ENCODE measurements around the gene EBI3.
"Not testable (repeated sequence)": the region's sequence is repeated elsewhere in the genome, so short reads cannot be mapped to it uniquely, and the experiment has no call there.

EBI3 gene

DNA sequence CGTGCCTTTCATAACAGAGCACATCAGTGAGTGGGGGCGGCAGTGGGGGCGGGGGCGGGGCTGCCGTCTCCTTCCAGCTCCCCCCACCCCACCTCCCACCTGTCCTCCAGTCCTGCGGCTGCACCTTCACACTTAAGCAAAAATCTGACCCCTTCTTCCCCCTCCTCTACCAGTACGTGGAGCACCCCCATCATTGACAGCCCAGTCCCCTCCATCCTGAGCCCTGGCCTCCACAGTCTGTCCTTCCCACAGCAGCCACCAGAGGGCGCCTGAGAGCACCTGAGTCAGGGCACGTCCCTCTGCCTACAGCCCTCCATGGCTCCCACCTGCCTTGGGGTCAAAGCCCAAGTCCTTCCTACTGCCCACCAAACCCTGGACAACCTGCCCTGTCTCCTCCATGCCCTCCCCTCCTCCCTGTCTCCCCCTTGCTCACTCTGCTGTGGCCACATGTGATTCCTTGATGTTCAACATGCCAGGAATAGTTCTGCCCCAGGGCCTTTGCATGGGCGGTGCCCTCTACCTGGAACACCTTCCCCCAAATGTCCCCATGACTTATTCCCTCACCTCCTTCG, 4.0 kb downstream of the EBI3 start:
- DNase-seq (ENCODE audit: low read depth in 1 of 2, low spot score in 1 of 2) = peak; percentile 50 to 52

DNA sequence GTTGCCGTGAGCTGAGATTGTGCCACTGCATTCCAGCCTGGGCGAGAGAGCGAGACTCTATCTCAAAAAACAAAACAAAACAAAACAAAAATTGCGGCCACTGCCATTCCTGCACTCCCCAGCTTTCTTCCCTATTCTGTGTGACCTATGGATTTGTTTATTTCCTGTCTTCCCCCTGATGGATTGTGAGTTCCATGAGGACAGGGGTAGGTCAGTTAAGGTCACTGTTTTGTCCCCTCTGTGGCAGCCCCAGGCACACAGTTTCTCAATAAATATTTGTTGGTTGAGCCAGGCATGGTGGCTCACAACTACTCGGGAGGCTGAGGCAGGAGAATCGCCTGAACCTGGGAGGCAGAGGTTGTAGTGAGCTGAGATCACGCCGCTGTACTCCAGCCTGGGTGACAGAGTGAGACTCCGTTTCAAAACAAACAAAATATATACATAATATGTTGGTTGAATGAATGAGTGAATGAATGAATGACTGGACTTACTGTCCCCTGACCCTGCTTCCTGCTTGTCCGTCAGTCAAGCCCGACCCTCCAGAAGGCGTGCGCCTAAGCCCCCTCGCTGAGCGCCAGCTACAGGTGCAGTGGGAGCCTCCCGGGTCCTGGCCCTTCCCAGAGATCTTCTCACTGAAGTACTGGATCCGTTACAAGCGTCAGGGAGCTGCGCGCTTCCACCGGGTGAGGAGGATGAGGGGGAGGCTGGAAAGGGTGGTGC, 5.0 kb downstream of the EBI3 start:
- no peak for DNase-seq (ENCODE audit: low read depth in 1 of 2, low spot score in 1 of 2)

DNA sequence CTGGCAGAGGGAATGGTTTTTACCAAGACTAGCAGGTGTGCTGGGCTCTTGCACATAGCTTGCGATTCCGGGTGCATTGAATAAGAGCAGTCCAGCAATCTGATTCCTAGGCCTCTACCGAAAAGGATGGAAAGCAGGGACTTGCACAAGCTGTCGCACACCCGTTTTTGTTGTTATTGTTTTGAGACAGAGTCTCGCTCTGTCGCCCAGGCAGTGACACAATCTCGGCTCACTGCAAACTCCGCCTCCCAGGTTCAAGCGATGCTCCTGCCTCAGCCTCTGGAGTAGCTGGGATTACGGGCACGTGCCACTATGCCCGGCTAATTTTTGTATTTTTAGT, 5.5 kb downstream of the EBI3 start:
- no peak for DNase-seq (ENCODE audit: low read depth in 1 of 2, low spot score in 1 of 2)

DNA sequence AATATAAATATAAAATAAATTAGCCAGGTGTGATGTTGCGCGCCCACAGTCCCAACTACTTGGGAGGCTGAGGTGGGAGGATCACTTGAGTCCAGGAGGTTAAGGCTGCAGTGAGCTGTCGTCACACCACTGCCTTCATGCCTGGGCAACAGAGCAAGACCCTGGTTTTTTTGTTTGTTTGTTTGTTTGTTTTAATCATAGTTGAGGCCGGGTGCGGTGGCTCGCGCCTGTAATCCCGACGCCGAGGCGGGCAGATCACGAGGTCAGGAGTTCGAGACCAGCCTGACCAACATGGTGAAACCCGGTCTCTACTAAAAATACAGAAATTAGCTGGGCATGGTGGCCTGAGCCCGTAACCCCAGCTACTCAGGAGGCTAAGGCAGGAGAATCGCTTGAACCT, 8.2 kb downstream of the EBI3 start:
- not testable (repeated sequence) for DNase-seq (ENCODE audit: low read depth in 1 of 2, low spot score in 1 of 2)

DNA sequence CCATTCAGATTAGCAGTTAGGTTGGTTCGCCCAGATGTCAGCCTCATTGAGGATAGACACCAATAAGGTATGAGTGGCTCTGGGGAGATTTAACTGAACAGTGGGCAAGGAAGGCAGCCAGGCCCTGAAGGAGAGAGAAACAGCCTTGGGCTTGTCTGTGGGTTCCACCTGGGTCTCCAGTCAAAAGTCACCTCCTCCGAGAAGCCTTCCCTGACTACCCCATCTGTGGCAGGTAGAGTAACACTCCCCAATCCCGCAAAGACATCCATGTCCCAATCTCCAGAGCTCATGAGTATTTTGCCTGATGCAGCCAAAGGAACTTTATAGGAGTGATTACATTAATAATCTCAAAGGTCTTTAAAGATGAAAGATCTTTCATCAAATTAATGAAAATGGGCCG, 9.5 kb downstream of the EBI3 start:
- no peak for DNase-seq (ENCODE audit: low read depth in 1 of 2, low spot score in 1 of 2)

DNA sequence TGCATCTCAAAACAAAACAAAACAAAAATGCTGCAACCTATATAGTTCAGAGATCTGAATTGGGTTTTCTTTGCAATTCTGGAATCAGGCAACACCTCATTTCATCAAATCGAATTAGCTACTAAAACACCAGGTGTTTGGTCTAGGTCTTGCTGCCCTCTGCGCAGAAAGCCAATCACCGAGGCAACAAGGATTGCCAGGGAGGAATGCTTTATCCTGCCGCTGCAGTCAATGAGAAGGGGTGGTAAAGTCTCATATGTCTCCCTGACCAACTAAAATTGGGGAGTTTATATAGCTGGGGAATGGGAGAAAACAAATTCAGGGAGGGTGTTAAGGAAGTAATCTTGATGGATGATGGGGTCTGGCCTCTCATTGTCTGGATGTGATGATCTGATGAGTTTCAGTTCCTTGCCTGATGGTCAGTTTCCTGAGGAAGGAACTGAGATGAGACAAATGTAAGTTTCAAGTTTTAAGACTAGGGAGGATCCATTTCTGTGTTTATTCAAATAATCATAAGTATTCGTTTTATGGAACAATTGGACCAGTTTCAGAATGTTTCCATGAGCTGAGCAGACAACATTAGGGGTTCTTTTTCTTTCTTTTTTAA, 12.6 kb downstream of the EBI3 start:
- no peak for DNase-seq (ENCODE audit: low read depth in 1 of 2, low spot score in 1 of 2)

DNA sequence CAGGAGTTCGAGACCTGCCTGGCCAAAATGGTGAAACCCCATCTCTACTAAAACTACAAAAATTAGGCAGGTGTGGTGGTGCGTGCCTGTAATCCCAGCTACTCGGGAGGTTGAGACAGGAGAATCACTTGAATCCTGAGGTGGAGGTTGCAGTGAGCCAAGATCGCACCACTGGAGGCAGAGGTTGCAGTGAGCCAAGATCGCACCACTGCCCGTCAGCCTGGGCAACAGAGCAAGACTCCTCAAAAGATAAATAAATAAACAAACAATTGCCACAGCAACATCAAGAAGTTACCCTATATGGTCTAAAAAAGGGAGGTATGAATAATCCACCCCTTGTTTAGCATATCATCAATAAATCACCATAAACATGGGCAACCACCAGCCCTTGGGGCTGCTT, 16.6 kb downstream of the EBI3 start:
- not testable (repeated sequence) for DNase-seq (ENCODE audit: low read depth in 1 of 2, low spot score in 1 of 2)

DNA sequence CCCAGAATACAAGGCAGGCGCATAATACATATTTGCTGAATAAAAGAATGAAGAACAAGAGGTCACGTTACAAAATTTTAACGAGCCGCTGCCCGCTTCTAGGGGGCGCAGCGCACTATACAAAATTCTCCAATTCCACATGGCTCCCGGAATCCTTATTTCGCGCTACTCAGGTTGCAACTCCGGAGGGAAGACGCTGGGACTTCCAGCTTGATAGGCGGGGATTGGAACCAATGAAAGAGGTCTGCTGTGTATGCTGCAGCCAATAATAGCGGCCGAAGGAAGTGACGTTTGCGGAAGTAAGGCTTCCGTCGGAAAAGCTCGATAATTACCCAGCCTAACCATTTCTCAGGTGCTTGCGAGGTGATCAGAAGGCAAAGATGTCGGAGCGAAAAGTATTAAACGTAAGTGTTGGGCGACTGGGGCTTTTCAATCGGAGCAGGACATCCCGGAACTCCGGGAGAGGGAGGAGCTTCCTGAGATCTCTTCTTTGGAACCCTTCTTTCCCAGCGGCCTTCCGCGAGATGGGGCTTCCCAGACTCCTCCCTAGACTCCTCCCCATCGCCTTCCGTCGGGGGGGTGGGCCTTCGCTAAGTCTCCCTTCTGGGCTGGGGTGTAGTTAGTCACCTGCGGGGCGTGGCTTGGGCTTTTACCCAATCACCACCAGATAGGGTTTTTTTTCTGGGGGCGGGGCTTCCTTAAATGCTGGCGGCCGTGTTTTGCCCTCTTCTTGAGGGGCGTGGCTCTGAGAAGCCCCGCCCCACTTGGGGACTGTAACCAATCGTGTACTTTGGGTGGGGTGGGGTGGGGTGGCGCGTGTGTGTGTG, 17.7 kb downstream of the EBI3 start, which contains the start of gene YJU2:
TSS of gene YJU2 (plus strand) at position 314 of the 827 bp plus-strand sequence. CDS start at position 381, 67 bp downstream.
- DNase-seq (ENCODE audit: low read depth in 1 of 2, low spot score in 1 of 2) = peak; percentile 91 to 95

DNA sequence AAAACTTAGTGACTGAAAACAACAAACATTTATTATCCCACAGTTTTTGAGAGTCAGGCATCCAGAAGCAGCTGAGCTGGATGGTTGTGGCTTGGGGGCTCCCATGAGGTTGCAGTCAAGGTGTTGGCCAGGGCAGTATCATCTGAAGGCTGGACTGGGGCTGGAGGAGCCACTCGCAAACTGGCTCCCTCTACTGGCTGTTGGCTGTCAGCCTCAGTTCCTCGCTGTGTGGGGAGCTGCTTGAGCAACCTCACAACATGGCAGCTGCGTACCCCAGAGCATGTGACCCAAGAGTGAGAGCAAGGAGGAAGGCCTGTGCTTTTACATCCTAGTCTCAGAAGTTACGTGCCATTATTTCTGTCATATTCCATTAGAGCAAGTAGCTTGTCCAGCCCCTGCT, 27.2 kb downstream of the EBI3 start:
- no peak for DNase-seq (ENCODE audit: low read depth in 1 of 2, low spot score in 1 of 2)

DNA sequence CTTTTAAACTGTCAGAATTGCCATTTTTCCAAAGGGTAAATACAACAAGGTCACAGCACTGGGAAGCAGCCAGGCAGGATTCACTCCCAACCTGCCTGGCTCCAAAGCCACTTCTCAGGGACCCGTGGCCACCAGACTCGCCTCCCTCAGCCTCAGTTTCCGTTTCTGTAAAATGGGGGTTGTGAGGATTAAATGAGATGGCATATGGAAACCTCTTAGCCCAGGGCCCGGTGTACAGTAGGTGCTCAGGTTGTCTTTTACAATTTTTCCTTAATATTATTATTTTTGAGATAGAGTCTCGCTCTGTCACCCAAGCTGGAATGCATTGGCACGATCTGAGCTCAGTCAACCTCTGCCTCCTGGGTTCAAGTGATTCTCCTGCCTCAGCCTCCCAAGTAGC, 27.7 kb downstream of the EBI3 start:
- DNase-seq (ENCODE audit: low read depth in 1 of 2, low spot score in 1 of 2) = no peak

DNA sequence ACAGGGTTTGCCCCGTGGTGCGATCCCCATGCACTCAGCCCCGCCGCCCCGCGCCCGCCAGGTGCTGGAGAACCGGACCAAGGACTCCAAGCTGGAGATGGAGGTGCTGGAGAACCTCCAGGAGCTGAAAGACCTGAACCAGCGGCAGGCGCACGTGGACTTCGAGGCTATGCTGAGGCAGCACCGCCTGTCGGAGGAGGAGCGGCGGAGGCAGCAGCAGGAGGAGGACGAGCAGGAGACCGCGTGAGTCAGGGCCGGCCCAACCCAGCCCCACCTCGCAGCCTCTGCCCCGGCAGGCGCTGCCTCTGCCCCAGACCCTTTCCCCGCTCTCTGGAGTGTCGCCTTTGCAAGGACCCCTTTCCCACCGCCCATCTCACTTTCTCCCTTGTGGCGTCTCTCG, 28.9 kb downstream of the EBI3 start:
- no peak for DNase-seq (ENCODE audit: low read depth in 1 of 2, low spot score in 1 of 2)

DNA sequence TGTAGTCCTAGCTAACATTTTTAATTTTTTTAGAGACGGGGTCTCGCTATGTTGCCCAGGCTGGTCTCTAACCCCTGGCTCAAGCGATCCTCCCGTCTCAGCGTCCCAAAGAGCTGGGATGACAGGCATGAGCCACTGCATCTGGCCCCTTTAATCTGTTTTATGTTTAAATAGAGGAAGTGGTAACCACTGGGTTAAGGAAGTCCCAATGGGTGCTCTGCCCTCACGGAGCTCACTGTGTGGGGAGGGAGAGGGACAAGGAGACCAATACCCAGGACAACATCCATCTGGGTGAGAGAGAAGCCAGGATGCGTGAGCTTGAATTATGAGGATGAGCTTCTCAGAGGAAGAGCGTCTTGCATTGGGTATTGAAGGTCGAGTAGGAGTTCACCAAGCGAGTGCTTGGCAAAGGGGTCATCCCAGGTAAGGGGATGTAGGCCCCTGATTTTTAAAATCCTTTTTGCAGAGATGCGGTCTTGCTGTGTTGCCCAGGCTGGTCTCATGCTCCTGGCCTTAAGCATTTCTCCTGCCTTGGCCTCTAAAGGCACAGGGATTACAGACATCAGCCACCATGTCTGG, 31.4 kb downstream of the EBI3 start:
- no peak for DNase-seq (ENCODE audit: low read depth in 1 of 2, low spot score in 1 of 2)

DNA sequence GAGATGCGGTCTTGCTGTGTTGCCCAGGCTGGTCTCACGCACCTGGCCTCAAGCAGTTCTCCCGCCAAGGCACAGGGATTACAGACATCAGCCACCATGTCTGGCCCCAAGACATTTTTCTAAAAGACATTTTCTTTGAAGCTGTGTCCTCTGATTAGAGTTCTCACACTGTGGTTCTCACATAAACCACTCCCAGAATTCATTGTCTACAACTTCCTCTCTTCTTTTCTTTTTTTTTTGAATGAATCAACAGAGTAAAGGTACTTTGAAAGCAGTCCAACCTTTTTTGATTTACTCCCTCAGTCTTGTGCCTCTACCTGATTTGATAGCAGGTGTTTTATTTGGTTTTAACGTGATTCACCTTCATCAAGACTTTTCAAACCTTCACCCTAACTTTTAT, 35.5 kb downstream of the EBI3 start:
- no peak for DNase-seq (ENCODE audit: low read depth in 1 of 2, low spot score in 1 of 2)

DNA sequence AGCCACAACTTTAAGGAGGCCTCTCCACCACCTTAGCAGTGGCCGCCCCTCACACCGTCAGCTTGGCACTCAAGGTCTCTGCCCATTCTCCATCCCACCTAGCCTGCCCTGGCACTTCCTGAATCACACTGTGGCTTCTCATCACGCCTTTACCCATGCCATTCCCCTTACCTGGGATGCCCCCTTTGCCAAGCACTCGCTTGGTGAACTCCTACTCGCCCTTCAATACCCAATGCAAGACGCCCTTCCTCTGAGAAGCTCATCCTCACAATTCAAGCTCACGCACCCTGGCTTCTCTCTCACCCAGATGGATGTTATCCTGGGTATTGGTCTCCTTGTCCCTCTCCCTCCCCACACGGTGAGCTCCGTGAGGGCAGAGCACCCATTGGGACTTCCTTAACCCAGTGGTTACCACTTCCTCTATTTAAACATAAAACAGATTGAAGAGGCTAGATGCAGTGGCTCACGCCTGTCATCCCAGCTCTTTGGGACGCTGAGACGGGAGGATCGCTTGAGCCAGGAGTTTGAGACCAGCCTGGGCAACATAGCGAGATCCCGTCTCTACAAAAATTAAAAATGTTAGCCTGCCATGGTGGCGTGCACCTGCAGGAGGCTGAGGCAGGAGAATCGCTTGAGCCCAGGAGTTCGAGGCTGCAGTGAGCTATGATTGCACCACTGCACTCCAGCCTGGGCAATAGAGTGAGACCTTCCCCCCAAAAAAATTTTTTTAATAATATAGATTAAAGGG, 37.1 kb downstream of the EBI3 start:
- no peak for DNase-seq (ENCODE audit: low read depth in 1 of 2, low spot score in 1 of 2)

DNA sequence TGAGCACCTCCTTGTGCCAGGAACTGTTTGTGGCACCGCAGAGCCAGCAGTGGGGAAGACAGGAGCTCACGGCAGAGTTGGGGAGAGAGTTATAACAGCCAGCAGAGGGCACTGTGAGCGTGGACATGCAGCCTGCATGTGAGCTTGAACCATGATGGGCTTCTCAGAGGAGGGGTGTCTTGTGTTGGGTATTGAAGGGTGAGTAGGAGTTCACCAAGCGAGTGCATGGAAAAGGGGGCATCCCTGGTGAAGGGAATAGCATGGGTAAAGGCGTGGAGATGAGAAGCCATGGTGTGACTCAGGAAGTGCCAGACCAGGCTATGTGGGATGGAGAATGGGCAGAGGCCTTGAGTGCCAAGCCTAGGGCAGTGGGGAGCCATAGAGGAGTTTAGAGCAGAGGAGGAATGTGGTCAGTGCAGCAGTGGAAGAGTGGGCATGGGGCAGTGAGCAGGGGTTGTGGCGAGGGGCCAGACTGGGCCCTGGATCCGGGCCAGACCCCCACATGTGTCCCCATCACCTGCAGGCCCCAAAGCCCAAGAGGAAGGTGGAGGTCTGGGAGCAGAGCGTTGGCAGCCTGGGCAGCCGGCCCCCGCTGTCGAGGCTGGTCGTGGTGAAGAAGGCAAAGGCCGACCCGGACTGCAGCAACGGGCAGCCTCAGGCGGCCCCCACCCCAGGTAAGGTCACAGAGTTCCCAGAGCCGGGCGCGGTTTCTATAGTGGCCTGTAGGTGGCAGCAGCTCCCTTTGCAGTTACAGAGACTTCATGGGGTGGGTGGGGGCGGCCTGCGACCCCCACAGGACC, 38.0 kb downstream of the EBI3 start:
- peak; percentile 29 to 40 for DNase-seq (ENCODE audit: low read depth in 1 of 2, low spot score in 1 of 2)

DNA sequence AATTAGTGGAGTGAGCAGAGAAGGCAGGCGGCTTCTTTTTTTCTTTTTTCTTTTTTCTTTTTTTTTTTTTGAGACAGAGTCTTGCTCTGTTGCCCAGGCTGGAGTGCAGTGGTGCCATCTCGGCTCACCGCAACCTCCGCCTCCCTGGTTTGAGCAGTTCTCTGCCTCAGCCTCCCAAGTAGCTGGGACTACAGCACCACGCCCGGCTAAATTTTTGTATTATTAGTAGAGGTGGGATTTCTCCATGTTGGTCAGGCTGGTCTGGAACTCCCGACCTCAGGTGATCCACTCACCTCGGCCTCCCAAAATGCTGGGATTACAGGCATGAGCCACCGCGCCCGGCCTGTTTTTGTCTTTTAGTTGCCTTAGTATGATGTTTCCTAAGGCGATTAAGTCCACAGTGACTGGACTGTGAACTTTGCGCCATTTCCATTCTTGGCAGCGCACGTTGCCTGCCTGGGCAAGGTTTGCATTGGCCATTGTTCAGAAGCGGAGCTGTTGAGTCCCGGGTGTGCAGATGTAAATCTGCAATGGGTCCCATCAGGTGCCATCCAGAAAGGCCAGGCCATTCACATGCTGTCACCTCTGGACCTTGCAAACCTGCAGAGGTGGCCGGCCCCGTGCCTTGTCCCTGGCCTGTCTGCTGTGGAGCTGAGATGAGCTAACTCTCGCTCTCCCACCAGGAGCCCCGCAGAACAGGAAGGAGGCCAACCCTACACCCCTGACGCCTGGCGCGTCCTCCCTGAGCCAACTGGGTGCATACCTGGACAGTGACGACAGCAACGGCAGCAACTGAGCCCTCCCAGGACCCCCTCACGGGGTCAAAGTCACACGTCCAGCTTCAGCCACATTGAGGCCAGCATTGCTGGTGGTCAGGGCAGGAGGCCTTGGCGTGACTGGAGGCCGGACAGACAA, 38.8 kb downstream of the EBI3 start:
- DNase-seq (ENCODE audit: low read depth in 1 of 2, low spot score in 1 of 2) = no peak

DNA sequence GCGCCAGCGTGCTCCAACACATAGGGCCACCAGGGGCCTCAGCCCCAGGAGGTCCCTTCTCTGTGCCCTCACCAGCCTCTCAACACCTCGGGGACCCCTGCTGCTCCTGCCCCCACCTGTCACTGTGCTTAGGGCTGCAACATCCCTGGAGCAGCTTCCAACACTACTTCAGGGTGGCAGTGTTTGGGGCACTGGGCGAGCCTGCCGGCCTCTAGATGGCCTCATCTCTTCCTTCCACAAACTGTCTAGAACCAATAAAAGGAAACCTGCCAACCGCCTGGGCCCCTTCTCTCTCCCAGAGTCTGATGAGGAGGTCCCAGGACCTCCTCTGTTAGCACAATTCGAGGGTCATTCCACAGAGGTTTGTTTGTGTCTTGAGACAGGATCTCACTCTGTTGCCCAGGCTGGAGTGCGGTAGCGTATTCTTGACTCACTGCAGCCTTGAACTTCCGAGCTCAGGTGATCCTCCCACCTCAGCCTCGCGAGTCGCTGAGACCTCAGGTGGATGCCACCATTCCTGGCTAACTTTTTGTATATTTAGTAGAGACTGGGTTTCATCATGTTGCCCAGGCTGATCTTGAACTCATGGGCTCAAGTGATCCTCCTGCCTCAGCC, 39.6 kb downstream of the EBI3 start:
- no peak for DNase-seq (ENCODE audit: low read depth in 1 of 2, low spot score in 1 of 2)

DNA sequence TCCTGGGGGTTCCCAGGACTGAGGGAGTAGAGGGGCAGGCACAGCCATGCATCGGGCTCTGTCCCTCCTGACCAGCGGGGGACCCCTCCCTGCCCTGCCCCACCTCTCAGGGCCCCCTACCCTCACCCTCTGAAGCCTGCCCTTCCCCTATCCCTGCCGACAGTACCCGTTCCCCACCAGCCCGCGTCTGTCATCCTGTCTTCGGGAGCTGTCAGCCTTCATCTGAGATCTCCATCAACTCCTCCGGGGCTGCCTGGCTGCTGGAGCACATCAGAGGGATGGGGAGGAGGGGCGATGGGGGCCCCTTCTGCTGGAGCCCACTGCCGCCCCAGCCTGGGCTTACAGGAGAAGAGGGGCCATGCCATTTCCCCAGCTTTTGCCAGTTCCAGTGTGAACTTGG, 43.6 kb downstream of the EBI3 start:
- DNase-seq (ENCODE audit: low read depth in 1 of 2, low spot score in 1 of 2) = no peak

DNA sequence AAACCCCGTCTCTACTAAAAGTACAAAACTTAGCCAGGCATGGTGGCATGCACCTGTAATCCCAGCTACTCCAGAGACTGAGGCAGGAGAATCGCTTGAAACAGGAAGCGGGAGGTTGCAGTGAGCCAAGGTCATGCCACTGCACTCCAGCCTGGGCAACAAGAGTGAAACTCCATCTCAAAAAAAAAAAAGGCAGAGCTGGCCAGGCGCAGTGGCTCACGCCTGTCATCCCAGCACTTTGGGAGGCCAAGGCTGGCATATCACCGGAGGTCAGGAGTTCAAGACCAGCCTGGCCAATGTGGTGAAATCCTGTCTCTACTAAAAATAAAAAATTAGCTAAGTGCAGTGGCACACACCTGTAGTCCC, 45.0 kb downstream of the EBI3 start:
- not testable (repeated sequence) for DNase-seq (ENCODE audit: low read depth in 1 of 2, low spot score in 1 of 2)
